ENCODE results near the gene SLC35A2. TPM values are rescaled to one million over a fixed set of nuclear protein-coding genes. Genes with fewer than 3 reads are reported as not detected.
A peak's percentile ranks its signal among the peaks of the same experiment; 100 is the strongest.

The SLC35A2 gene
- total RNA-seq (2014; rRNA removed; shearing (Covaris generic)): 12.6 and 16.0 TPM in 2 replicates

- no peaks in the 10 kb centered on the region for H3K9me3 ChIP-seq (replicated peaks)
- no peaks in the 10 kb centered on the region for H3K36me3 ChIP-seq
- peak within 1 kb of the TSS; percentile 68 for H3K4me3 ChIP-seq
- H3K27ac ChIP-seq: peak within 1 kb of the TSS; percentile 10
- peak; percentile 47 to 59 for DNase-seq
- H3K27me3 ChIP-seq: no peaks in the 10 kb centered on the region
- no peaks in the 10 kb centered on the region for H3K4me1 ChIP-seq
Measured at GRCh38 chrX:48911412-48912182, at the start of gene SLC35A2. TSS of gene SLC35A2 (minus strand) at chrX:48911646. CDS start at chrX:48911636, 10 bp downstream.

GRCh38 chrX:48960291-48960690 lies 48.8 kb upstream of the SLC35A2 start:
- Histone ChIP-seq H3K4me3 (no peak overlapping the region), H3K36me3 (no peaks in the 10 kb centered on the region), H3K4me1 (no peaks in the 10 kb centered on the region), H3K27ac (no peak overlapping the region), H3K9me3 (replicated peaks) (no peaks in the 10 kb centered on the region), H3K27me3 (no peaks in the 10 kb centered on the region)
- DNase-seq: no peak

- Histone ChIP-seq H3K4me3 (peak overlapping the region; percentile 78), H3K27me3 (no peaks in the 10 kb centered on the region)
- peak; percentile 32 to 53 for DNase-seq
Measured at GRCh38 chrX:48958635-48959094, 47.2 kb upstream of the SLC35A2 start.

GRCh38 chrX:48957827-48958634 lies 46.6 kb upstream of the SLC35A2 start:
- Histone ChIP-seq H3K9me3 (replicated peaks) (no peaks in the 10 kb centered on the region), H3K4me3 (peak overlapping the region; percentile 78), H3K4me1 (no peaks in the 10 kb centered on the region), H3K36me3 (no peaks in the 10 kb centered on the region), H3K27me3 (no peaks in the 10 kb centered on the region), H3K27ac (peak overlapping the region; percentile 88)
- peak; percentile 93 to 94 for DNase-seq

More at GRCh38 chrX:48958635-48959094, 47.2 kb upstream of the SLC35A2 start:
- Histone ChIP-seq H3K27ac (peak overlapping the region; percentile 88), H3K36me3 (no peaks in the 10 kb centered on the region), H3K4me1 (no peaks in the 10 kb centered on the region), H3K9me3 (replicated peaks) (no peaks in the 10 kb centered on the region)

GRCh38 chrX:48957477-48957826 lies 46.0 kb upstream of the SLC35A2 start, which contains the start of gene OTUD5:
TSS of gene OTUD5 (minus strand) at chrX:48957607. CDS start at chrX:48957570, 37 bp downstream.
- Histone ChIP-seq H3K27me3 (no peaks in the 10 kb centered on the region), H3K4me1 (no peaks in the 10 kb centered on the region), H3K27ac (peak within 1 kb of the TSS; percentile 88), H3K9me3 (replicated peaks) (no peaks in the 10 kb centered on the region), H3K36me3 (no peaks in the 10 kb centered on the region), H3K4me3 (peak within 1 kb of the TSS; percentile 78)
- DNase-seq: peak; percentile 57 to 65

- H3K36me3 ChIP-seq: no peaks in the 10 kb centered on the region
- no peaks in the 10 kb centered on the region for H3K4me1 ChIP-seq
- DNase-seq: no peak
- no peaks in the 10 kb centered on the region for H3K9me3 ChIP-seq (replicated peaks)
- H3K27me3 ChIP-seq: no peaks in the 10 kb centered on the region
- 0 out of 2 replicates have a peak overlapping the region, but pooled peaks have one; percentile 12 for H3K27ac ChIP-seq
- H3K4me3 ChIP-seq: peak overlapping the region; percentile 78
Measured at GRCh38 chrX:48956728-48957414, 45.4 kb upstream of the SLC35A2 start.

GRCh38 chrX:48948589-48948988 lies 37.1 kb upstream of the SLC35A2 start:
- Histone ChIP-seq H3K27ac (no peak overlapping the region), H3K4me1 (no peaks in the 10 kb centered on the region), H3K9me3 (replicated peaks) (no peaks in the 10 kb centered on the region), H3K4me3 (no peak overlapping the region), H3K36me3 (no peaks in the 10 kb centered on the region), H3K27me3 (no peaks in the 10 kb centered on the region)
- DNase-seq: no peak

- Histone ChIP-seq H3K4me1 (no peaks in the 10 kb centered on the region), H3K9me3 (replicated peaks) (no peaks in the 10 kb centered on the region), H3K36me3 (no peaks in the 10 kb centered on the region), H3K4me3 (no peak overlapping the region), H3K27me3 (no peaks in the 10 kb centered on the region), H3K27ac (no peak overlapping the region)
- peak; percentile 22 to 50 for DNase-seq
Measured at GRCh38 chrX:48945517-48946348, 34.3 kb upstream of the SLC35A2 start.

GRCh38 chrX:48942895-48943294 lies 31.4 kb upstream of the SLC35A2 start:
- Histone ChIP-seq H3K9me3 (replicated peaks) (no peaks in the 10 kb centered on the region), H3K4me3 (no peak overlapping the region), H3K27ac (no peak overlapping the region), H3K4me1 (no peaks in the 10 kb centered on the region), H3K27me3 (no peaks in the 10 kb centered on the region), H3K36me3 (no peaks in the 10 kb centered on the region)
- no peak for DNase-seq

GRCh38 chrX:48940404-48940955 lies 29.0 kb upstream of the SLC35A2 start:
- H3K27me3 ChIP-seq: no peaks in the 10 kb centered on the region

GRCh38 chrX:48939524-48940228 lies 28.2 kb upstream of the SLC35A2 start:
- H3K27me3 ChIP-seq: no peaks in the 10 kb centered on the region
- no peak for DNase-seq
- H3K9me3 ChIP-seq (replicated peaks): no peaks in the 10 kb centered on the region
- no peaks in the 10 kb centered on the region for H3K36me3 ChIP-seq
- no peak overlapping the region for H3K4me3 ChIP-seq
- no peaks in the 10 kb centered on the region for H3K4me1 ChIP-seq
- no peak overlapping the region for H3K27ac ChIP-seq

More at GRCh38 chrX:48940404-48940955, 29.0 kb upstream of the SLC35A2 start:
- H3K27ac ChIP-seq: no peak overlapping the region
- no peak for DNase-seq
- H3K4me3 ChIP-seq: no peak overlapping the region
- H3K36me3 ChIP-seq: no peaks in the 10 kb centered on the region
- no peaks in the 10 kb centered on the region for H3K9me3 ChIP-seq (replicated peaks)
- no peaks in the 10 kb centered on the region for H3K4me1 ChIP-seq

- Histone ChIP-seq H3K27ac (no peak overlapping the region), H3K27me3 (no peaks in the 10 kb centered on the region), H3K4me1 (no peaks in the 10 kb centered on the region), H3K9me3 (replicated peaks) (no peaks in the 10 kb centered on the region), H3K36me3 (no peaks in the 10 kb centered on the region), H3K4me3 (no peak overlapping the region)
- no peak for DNase-seq
Measured at GRCh38 chrX:48938721-48939425, 27.4 kb upstream of the SLC35A2 start.
